T-helper 2 cell (primary cell): ENCODE results near the gene APLF.
A peak's percentile ranks its signal among the peaks of the same experiment; 100 is the strongest.
"Not testable (repeated sequence)": the region's sequence is repeated elsewhere in the genome, so short reads cannot be mapped to it uniquely, and the experiment has no call there.

Source experiments
- DNase-seq, 5 experiments: peaks; one replicate each; pipeline versions ENCODE4 v3.0.0 to v3.0.0-alpha.2; 2012 to 2022

Gene APLF

DNA sequence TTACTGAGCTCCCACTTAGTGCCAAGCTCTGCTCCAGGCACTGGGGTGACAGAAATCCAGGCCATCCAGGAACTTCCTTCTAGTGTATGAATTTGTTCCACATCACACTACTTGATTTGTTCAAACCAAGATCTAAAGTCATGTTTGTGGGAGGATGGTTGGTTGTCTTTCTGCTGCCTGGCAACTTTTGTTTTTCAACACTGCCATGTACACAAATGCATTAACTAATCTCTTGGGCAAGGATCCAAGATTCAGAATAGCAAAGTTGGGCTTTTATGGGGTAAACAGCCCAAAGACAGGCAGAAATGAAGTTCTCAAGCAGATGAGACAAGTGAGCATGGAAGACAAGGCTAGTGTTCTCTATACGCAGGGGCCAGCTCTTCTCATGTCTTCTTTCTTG lies 122.6 kb downstream of the APLF start:
- DNase-seq: no peak

DNA sequence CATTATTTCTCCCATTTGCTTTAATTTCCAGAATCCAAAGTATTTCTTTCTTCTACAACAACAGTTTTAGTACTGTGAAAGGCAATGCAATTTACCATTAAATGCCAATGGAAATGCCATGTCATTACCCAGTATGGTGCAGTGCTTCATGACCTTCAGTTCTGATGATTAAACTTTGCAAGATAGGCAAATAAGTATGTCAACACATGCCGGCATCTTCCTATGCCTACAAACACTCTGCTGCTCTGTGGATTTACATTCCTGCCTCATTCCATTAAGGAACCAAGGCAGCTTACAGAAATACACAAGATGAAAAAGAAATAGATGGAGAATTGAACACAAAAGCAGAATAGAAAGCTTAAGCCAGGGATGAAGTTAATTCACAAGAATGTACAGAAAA lies 123.3 kb downstream of the APLF start:
- no peak for DNase-seq

DNA sequence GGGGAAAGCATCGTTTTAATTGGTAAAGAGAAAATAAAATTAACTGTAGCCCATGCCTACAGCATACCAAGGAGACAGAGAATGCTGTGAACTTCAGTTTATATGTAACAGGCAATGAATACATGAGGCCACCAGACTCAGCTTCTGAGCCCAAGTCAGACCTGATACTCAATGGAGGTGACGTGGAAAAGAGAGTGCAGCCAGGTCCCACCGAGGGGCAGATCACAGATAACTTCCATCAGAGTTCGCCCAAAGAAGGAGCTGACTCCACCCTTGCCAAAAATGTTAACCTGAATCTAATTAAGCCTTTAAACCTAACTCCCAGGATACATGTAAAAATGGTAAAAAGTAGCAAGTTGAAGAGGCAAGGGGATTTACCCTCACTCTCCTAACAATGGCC lies 123.8 kb downstream of the APLF start:
- DNase-seq: no peak

DNA sequence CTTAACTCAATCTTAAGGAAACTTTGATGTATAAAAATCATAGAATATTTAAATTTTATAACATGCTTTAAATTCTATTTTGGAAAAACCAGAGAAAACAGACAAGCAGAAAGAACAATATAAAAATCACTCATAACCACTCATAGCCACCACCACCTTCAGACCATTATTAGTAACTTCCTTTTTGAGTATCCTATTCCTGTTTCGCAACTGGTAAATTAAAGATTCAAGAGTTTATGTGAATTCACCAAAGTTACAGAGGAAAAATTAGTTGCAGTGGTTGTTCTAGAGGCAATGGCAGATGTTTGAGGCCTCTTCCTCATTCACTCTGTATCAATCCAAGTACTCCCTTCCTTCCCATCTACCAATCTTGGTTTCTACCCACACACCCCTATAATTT lies 126.7 kb downstream of the APLF start:
- peak in 1 of 5 experiments; percentile 5 for DNase-seq

DNA sequence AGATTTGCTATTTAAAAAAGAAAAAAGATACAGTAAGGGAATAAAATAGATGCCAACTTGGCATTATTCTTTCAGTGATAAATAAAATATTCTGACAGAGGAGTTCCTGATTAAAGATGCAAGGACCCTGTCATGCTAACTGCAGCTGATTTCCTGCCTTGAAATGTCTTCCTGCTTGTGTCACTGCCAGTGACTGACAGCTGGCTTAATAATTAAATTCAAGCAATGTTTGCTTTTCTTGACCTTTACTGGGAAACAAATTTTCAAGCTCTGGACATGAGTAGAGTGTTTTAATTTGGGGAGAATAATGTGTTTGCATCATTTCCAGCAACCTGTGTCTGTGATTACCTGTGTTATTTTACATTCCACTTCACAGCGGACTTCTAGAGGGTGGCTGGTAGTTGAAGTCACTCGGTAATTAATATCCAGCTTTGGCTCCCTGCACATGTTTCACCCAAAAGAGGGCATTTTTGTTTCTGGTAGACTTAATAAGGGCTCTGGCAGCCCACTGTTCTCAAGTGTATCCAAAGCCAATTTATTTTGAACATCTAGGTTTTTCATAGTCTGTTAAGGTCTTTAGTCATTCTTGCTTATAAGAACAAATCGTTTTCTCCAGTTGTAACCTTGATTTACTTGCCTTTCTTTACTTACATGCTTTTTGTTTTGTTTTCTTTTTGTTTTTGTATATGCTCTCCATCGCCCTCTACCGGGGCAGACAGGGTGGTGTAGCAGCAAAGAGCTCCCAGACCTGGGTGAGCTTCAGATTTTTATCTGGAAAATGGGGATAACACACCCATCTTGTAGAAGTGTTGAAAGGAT lies 127.5 kb downstream of the APLF start:
- DNase-seq: peak in 4 of 5 experiments; percentile 26 to 68 (median 31)

DNA sequence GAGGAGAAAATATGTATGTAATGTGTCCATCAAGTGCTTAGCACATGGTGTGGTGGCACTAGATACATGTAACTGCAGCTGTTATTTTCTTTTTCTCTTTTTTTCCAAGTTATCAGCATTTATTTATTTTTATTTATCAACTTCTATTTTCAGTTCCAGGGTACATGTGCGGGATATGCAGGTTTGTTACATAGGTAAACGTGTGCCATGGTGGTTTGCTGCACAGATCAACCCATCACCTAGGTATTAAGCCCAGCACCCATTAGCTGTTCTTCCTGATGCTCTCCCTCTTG lies 128.1 kb downstream of the APLF start:
- not testable (repeated sequence) for DNase-seq

DNA sequence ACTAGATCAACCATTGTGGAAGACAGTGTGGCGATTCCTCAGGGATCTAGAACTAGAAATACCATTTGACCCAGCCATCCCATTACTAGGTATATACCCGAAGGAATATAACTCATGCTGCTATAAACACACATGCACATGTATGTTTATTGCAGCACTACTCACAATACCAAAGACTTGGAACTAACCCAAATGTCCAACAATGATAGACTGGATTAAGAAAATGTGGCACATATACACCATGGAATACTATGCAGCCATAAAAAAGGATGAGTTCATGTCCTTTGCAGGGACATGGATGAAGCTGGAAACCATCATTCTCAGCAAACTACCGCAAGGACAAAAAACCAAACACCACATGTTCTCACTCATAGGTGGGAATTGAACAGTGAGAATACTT lies 133.1 kb downstream of the APLF start:
- not testable (repeated sequence) for DNase-seq

DNA sequence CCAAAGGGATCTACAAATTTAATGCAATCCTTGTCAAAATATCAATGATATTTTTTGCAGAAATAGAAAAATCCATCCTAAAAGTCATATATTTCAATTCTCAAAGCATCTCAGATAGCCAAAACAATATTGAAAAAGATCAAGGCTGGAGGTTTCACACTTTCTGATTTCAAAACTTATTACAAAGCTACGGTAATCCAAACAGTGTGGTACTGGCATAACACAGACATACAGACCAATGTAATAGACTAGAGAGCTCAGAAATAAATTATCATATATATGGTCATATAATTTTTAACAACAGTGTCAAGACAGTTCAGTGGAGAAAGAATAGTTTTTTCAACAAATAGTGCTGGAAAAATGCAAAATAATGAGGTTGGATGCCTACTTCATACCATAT lies 135.7 kb downstream of the APLF start:
- no peak for DNase-seq

DNA sequence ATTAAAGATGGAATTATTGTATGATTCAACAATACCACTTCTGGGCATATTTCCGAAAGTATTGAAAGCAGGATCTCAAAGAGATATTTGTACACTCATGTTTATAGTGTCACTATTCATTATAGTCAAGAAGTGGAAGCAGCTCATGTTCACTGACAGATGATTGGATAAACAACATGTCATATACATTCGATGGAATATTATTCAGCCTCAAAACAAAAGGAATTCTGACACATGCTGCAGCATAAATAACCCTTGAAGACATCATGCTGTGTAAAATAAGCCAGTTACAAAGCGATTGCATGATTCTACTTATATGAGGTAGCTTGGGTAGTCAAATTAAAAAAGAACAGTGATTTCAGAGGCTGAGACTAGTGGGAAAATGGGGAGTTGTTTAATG lies 136.7 kb downstream of the APLF start:
- no peak for DNase-seq

DNA sequence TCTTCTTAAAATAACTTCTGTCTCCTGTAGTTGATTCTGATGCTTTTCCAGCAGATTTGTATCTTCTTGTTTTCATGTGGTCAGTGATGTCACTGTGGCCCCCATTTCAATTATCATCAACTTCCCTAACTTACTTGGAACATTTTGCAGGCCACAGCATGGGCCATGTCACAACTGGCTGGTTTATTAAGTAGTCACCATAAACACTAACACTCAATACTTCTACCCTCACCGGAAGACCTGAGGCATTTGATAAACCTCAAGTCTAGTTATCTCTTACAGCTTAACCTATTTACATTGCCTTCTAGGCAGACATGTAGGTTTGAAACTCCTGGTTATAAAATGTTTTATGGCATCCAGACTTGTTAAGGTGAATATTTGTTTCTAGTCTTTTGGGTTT lies 138.6 kb downstream of the APLF start:
- DNase-seq: no peak

DNA sequence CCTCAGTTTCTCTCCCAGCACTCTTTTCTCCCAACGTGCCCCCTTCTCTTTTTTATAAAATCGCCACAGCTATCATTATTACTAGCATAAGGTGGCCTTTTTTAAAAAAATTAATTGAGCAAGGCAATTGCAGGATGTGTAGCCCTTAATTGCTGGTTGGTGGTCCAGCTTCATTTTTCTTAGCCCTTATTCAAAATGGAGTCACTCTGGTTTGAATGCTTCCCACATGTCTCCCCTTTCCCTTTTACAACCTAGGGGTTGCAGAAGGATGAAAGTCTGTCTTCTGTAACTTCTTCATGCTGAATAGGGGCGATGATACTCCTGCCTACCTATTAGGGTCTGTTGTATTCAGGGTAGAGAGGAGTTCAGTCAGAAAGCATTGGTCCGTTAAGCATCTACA lies 139.4 kb downstream of the APLF start:
- no peak for DNase-seq

DNA sequence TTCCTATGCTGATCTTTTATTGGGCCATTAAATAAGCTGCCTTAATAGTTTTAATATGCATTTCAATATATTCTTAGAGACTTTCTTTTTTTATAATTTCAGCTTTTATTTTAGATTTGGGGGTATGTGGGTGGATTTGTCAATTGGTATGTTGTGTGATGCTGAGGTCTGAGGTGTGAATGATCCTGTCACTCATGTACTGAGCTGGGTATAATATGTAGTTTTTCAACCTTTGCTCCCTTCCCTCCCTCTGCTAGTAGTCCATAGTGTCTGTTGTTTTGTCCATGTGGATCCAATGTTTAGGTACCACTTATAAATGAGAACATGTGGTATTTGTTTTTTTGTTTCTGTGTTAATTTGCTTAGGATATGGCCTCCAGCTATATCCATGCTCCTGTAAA lies 140.5 kb downstream of the APLF start:
- no peak for DNase-seq

DNA sequence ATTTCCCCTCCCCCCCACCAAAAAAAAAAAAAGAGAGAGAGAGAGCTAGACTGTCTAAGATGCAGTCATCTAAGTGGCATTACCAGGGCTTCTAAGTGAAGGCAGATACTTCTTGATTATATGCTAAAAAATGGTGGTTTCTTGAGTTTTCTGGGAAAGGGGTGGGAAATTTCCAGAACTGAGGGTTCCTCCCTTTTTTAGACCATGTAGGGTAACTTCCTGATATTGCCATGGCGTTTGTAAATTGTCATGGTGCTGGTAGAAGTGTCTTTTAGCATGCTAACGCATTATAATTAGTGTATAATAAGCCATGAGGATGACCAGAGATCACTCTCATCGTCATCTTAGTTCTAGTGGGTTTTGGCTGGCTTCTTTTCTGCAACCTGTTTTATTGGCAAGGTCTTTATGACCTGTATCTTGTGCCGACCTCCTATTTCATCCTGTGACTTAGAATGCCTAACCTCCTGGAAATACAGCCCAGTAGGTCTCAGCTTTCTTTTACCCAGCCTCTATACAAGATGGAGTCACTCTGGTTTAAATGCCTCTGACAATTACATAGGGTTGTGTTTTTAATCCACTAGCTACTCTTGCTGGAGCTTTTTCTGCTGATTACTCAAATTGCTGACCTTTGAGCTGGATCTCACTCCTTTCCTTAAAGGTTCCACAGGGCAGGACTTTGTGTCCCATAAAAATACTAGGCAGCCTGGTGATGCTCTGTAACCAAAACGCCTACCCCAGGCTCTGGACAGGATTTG lies 145.6 kb downstream of the APLF start:
- DNase-seq: no peak

DNA sequence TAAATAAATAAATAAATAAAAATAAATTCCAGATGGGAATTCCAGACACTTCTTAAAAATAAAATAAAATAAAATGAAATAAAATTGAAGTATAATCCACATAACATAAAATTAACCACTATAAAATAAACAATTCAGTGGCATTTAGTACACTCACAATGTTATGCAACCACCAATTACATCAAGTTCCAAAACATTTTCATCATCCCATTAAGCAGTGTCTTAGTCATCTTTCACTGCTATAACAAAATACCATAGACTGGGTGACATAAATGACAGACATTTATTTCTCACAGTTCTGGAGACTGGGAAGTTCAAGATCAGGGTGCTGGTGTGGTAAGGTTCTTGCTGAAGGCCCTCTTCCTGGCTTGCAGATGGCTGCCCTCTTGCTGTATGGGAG lies 153.4 kb downstream of the APLF start:
- DNase-seq: no peak

DNA sequence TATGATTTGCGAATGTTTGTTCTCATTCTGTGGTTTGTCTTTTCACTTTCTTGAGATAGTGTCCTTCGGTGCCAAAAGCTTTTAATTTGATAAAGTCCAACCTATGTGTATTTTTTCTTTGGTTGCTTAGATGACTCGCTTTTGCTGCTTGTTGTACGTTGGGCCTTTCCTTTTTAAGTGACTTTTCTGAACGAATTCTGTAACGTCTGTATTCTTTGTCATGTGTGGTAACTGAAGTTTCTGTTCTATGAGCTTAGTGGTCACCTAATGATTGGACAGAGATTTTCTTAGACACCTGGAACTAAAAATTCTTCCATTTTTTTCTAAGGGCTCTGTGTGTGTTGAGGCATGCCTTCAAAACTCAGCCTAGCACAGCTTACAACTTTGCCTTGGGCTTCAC lies 156.4 kb downstream of the APLF start:
- DNase-seq: no peak

DNA sequence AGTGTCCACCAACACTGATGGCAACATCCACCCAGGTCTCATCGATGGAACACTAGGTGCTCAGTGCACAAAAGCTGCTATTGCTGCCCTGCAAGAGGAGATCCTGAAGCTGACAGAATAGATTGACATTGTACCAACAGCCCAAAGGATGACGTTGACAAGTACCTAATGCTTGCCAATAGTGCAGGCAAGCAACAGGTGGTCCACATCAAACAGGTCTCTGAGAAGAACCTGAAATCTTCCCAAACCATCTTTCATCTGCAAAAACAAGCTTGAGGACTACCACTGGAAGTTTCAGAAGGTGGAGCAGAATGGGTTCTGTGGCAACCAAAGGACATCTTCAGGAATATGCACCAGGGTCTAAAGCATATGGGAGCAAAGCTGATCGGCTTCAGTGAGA lies 160.2 kb downstream of the APLF start:
- DNase-seq: no peak
